ENCODE data around the gene APBA2.
A peak's percentile ranks its signal among the peaks of the same experiment; 100 is the strongest.

Gene APBA2

GRCh38 chr15:28962851-28963710 lies 77.3 kb downstream of the APBA2 start:
- no peak for ATAC-seq

GRCh38 chr15:28963711-28964081 lies 77.9 kb downstream of the APBA2 start:
- ATAC-seq, result peak in 1 of 2 donors; percentile 33

GRCh38 chr15:28964098-28964497 lies 78.3 kb downstream of the APBA2 start:
- ATAC-seq, result no peak

- ATAC-seq, result no peak
Observed at GRCh38 chr15:28967066-28967465, 81.3 kb downstream of the APBA2 start.

- ATAC-seq, result no peak
Observed at GRCh38 chr15:28967990-28968389, 82.2 kb downstream of the APBA2 start.

- no peak for ATAC-seq
Observed at GRCh38 chr15:28969511-28970085, 83.8 kb downstream of the APBA2 start.

- ATAC-seq, result no peak
Observed at GRCh38 chr15:28974142-28974541, 88.4 kb downstream of the APBA2 start.

- ATAC-seq, result peak in 1 of 2 donors; percentile 38
Observed at GRCh38 chr15:28975766-28976179, 90.0 kb downstream of the APBA2 start.

GRCh38 chr15:28977377-28978010 lies 91.7 kb downstream of the APBA2 start:
- no peak for ATAC-seq

GRCh38 chr15:28978011-28978378 lies 92.2 kb downstream of the APBA2 start:
- no peak for ATAC-seq

GRCh38 chr15:28978661-28979060 lies 92.9 kb downstream of the APBA2 start:
- ATAC-seq, result no peak

- no peak for ATAC-seq
Observed at GRCh38 chr15:28979208-28979841, 93.6 kb downstream of the APBA2 start.

- no peak for ATAC-seq
Observed at GRCh38 chr15:28980709-28981350, 95.1 kb downstream of the APBA2 start.

- ATAC-seq, result no peak
Observed at GRCh38 chr15:28981351-28981720, 95.6 kb downstream of the APBA2 start.

GRCh38 chr15:28981921-28982320 lies 96.1 kb downstream of the APBA2 start:
- no peak for ATAC-seq

GRCh38 chr15:28982886-28983285 lies 97.1 kb downstream of the APBA2 start:
- no peak for ATAC-seq

- no peak for ATAC-seq
Observed at GRCh38 chr15:28983432-28984311, 97.9 kb downstream of the APBA2 start.

GRCh38 chr15:28984421-28985315 lies 98.9 kb downstream of the APBA2 start:
- peak; percentile 23 to 41 for ATAC-seq

- ATAC-seq, result no peak
Observed at GRCh38 chr15:28985316-28985645, 99.5 kb downstream of the APBA2 start.

- no peak for ATAC-seq
Observed at GRCh38 chr15:28985691-28986090, 99.9 kb downstream of the APBA2 start.

GRCh38 chr15:28986108-28986507 lies 100.3 kb downstream of the APBA2 start:
- no peak for ATAC-seq
